Activated naive CD8-positive, alpha-beta T cell treated with anti-CD3 and anti-CD28 coated beads, Interleukin-2, amount 10 ng/mL, durations not matched to agents 7 days and 5 days (primary cell): ENCODE data around the gene ZNF286A. TPM values are rescaled to one million over a fixed set of nuclear protein-coding genes. Genes with fewer than 3 reads are reported as not detected.
"Not testable (repeated sequence)": the region's sequence is repeated elsewhere in the genome, so short reads cannot be mapped to it uniquely, and the experiment has no call there.

Experiments
- ATAC-seq: fragments of 150-1000 bp; cut with Tn5 transposase; one replicate; pipeline ENCODE4 v1.10.0; 2021; ENCODE audit warnings: low read depth, moderate library complexity
- POLR2A ChIA-PET: fragments of 350-600 bp; sonication (Branson Sonifier 250); formaldehyde crosslinking; loops from one replicate; lab custom pipeline; 2021; ENCODE audit warnings: antibody characterized with exemption; lab: Charles Lee
- DNase-seq: peaks from one replicate; pipeline ENCODE4 v3.0.0; 2021
- H3K27ac Mint-ChIP-seq: one replicate; pipeline ENCODE4 v1.8.0; 2022; ENCODE audit warnings: mild to moderate bottlenecking, mixed read lengths
- H3K27me3 Mint-ChIP-seq: one replicate; pipeline ENCODE4 v1.8.0; 2022; ENCODE audit warnings: mild to moderate bottlenecking, moderate library complexity, mixed read lengths
- H3K36me3 Mint-ChIP-seq: one replicate; pipeline ENCODE4 v1.8.0; 2021; ENCODE audit warnings: mild to moderate bottlenecking, mixed read lengths
- H3K4me1 Mint-ChIP-seq: one replicate; pipeline ENCODE4 v1.8.0; 2021; ENCODE audit warnings: mixed read lengths
- H3K4me3 Mint-ChIP-seq: one replicate; pipeline ENCODE4 v1.8.0; 2022; ENCODE audit warnings: mild to moderate bottlenecking, moderate library complexity, mixed read lengths
- H3K9me3 Mint-ChIP-seq: one replicate; pipeline ENCODE4 v1.8.0; 2021; ENCODE audit warnings: mixed read lengths
- total RNA-seq, 2 experiments: library from RNA; stranded (reverse); gene quantifications; one replicate each; pipeline ENCODE4 v1.2.3, GENCODE V29; 2021

Gene ZNF286A
- total RNA-seq, 2 experiments from 2014 or later = 26.5 to 29.9 TPM

DNA sequence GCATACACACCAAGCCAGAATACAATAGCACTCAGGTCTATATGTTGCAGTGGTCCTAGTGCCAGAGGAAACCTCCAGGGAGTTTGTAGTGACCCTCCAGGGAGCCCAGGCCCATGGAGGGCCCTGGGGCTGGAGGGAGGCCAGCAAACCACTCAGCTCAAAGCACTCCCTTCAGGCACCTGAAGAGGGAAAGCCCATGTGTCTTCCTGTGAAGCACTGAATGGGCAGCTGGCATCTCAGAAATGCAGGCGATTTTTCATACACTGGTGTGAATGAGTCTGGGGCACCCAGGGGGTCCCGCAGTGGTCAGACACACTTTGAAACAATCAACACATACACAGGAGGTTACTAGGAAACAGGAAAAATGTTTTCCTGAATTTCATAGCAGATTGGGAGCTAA is 45.3 kb downstream of the ZNF286A start:
- POLR2A ChIA-PET = no interaction called here
- H3K4me1 Mint-ChIP-seq = no peaks in the 10 kb centered on the region
- peaks cover 19% of the 10 kb centered on the region for H3K27me3 Mint-ChIP-seq
- no peaks in the 10 kb centered on the region for H3K9me3 Mint-ChIP-seq
- no peak overlapping the region for H3K27ac Mint-ChIP-seq
- no peak overlapping the region for H3K4me3 Mint-ChIP-seq
- DNase-seq = no peak
- ATAC-seq = no peak
- no peaks in the 10 kb centered on the region for H3K36me3 Mint-ChIP-seq

GRCh38 chr17:15749403-15749802 is 49.9 kb downstream of the ZNF286A start:
- H3K36me3 Mint-ChIP-seq, H3K4me3 Mint-ChIP-seq, H3K27ac Mint-ChIP-seq, H3K4me1 Mint-ChIP-seq, POLR2A ChIA-PET, H3K9me3 Mint-ChIP-seq, DNase-seq, ATAC-seq: not testable (repeated sequence)
- H3K27me3 Mint-ChIP-seq = peaks cover 23% of the 10 kb centered on the region

DNA sequence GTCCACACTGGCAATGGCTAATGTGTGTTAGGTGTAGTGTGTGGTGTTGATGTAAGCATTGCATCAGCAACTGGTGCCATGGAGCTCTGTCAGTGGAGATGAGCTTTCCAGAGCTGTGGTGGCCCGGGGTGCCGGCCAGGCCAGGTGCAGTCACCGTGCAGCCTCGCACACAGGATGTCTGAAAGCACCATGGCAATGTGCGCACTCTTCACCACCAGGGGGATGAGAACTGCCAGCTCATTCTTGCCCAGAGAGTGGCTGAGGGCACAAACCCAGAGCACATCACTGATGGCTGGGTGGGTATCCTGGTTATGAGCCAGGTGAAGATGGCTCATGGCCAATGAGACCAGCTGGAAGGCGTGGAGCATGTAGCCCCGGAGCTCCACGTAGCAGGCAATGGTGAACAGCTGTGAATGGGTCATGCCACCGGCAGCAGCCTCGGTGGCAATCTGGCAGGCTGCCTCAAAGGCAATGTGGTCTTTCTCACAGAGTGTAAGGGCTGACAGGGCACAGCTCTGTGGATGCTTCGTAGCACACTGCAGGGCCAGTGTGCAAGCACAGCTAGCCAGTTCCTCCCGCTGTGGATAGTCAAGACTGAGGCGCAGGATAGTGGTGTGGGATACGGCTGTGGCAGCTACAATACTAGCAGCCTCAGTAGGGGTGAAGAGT is 69.4 kb downstream of the ZNF286A start:
- ATAC-seq, H3K36me3 Mint-ChIP-seq, POLR2A ChIA-PET, DNase-seq, H3K27ac Mint-ChIP-seq, H3K4me3 Mint-ChIP-seq, H3K4me1 Mint-ChIP-seq, H3K9me3 Mint-ChIP-seq, H3K27me3 Mint-ChIP-seq: not testable (repeated sequence)

Other genes starting within 250 kb of the ZNF286A start
- gene CDRT4, start 232.1 kb upstream of the ZNF286A start, total RNA-seq = 10 to 100 TPM in 1 of 2 experiments, 1 to 10 TPM in 1; 9.6 to 10.6 TPM
- 10 to 100 TPM; 21.0 to 24.3 TPM for gene TVP23C, start 136.3 kb upstream of the ZNF286A start, total RNA-seq
- under 1 TPM in 1 of 2 experiments, not detected in 1; 0.94 TPM for gene FBXW10B, start 80.0 kb upstream of the ZNF286A start, total RNA-seq
- 1 to 10 TPM; 7.8 to 9.0 TPM for gene TRIM16, start 15.4 kb upstream of the ZNF286A start, total RNA-seq
- under 1 TPM in 1 of 2 experiments, not detected in 1; 0.31 TPM for gene TBC1D26, start 32.5 kb downstream of the ZNF286A start, total RNA-seq
- 1 to 10 TPM; 4.1 to 4.2 TPM for gene ADORA2B, start 245.4 kb downstream of the ZNF286A start, total RNA-seq